NCI-H2196 treated with DMSO at 0.1 percent for 48 hours (cell line): ENCODE data around the gene CLCC1.

Source experiments
- DNase-seq: peaks from one replicate; lab custom pipeline; 2025; ENCODE audit not compliant: unreplicated experiment; lab: John Stamatoyannopoulos, UW

Gene CLCC1

GRCh38 chr1:108916788-108917187 lies 46.5 kb downstream of the CLCC1 start:
- no peak for DNase-seq
